DLD1 (cell line): ENCODE results near the gene ZNF22.

ENCODE experiments used
- in situ Hi-C: cut with HindIII; loops from 2 replicates; pipeline ENCODE4 v1.10.0; 2017; ENCODE audit warnings: low sequenced_read_pairs

Gene ZNF22

DNA sequence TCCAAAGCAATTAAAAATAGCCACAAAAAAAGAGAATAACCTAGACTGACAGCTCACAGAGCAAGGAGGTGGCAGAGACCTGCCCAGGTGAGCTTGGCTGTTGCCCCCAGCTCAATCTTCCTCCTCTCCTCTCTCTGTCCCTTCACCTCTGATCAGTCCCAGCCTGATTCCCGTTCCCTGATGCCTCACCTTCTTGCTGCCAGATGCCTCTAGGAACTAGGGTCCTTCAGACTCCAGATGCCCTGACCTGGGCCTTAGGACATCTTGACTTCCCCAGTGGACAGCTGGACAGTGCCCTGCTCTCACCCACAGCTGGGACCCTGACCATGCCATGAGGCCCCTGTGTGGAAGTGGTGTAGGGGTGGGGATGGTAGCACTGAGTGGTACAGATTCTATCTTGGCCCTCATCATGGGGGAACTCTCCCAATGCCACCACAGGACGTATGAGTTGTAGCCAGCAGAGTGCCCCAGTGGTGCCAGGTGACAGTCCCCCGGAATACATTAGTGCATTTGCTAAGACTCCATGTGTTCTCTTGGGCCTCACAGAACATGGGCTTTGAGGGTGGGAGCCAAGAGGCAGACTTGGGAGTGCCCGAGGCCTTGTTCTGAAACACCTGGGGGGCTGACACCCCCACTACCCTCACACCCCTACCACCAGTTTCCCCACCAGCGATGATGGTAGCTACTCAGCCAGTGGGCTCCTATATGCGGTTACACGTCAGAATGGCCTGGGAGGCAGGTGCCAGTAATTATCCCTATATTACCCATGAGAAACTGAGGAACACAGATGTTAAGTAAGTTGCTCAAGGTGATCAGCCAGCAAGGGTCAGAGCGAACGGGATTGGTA, 24.1 kb upstream of the ZNF22 start:
- in situ Hi-C loops, result no loop called here

DNA sequence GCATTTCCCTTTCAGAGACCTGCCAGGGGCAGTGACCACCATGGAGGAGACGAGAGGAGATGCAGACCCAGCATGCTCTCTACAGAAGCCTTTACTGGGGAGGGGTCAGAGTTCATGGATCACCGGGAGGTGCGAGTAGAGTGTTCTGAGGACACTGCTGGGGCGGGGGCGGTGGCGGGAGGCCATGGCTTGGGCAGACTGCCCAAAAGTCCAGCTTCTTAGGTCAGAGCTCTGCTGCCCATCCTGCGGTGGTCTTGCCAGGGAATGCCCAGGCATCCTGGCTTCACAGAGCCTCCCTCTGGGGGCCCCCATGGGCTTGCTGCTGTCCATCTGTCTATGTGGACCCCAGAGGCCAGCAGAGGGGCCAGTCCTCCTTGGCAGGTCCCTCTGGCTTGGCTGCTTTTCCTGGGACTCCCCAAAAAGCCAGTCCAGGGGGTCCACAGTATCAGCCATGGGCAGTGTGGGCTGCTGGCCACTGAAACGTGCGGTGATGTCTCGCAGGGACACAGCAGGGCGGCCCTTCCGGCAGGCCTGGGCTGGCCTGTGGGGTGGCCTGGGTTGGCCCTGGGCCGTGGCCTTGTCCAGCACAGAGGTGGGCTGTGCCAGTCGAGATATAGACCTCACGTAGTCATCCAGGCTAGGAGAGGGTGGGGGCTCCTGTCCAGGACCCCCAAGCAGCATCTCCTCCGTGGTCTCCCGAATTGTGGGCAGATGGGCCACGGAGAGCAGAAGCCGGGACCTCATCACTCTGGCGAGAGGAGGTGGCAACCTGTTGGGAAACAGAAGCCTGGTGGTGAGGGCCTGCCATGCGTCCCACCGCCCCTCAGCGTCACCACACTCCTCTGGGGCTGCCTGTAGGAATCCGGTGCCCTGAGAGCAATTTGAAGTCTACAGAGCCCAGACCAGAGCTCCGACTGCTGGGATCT, 23.2 kb upstream of the ZNF22 start:
- in situ Hi-C loops, result no loop called here

DNA sequence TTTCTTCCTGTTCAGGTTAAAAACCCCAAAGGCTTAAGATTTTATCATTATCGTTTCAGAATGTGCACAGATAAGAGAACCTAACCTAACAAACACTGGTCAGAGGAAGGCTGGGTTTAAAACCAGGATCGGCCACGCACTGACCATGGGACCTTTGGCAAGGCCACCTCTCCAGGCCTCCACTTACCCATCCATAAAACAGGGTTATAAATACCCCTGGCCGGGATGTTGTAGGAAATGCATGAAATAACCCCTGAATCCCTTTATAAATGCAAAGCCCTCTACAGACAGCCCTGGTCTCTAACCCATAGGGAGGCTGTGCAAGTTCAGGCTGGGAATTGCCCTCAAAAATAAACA, 22.5 kb upstream of the ZNF22 start:
- in situ Hi-C loops, result no loop called here

DNA sequence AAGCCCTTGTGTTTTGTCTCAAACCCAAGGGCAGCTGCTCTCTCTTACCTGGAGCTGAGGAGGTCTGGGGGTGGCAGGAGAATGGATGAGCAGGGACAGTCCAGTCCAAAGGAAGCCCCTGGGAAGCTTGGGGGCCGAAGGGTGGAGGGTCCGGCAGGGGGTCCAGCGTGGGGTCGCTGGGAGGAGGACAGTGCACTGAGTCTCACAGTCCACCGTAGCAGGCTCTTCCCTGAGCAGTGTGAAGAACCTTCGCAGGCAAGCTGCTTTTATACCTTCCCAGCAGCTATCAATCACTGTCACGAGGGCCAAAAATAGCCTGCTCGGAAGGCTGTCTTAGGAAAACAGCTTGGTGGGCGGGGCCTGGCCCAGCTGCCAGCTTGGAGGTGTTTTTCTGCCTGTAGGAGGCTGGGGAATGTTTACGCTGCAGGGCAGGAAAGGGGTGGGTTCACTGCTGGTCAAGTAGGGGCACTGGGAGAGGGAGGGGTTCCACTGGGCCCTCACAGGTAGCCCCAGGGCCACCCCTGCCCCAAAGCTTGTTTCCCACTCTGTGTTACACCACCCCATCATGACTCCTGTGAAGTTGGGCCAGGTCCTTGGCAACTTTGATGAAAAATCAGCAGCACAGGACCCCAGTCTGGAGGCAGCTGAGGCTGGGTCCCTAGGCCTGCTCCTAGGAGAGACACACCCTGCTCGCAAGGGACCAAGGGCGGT, 22.0 kb upstream of the ZNF22 start, which contains the start of gene DEPP1:
TSS of gene DEPP1 (minus strand) at position 240 of the 711 bp plus-strand sequence. CDS start 779 bp downstream, outside the sequence.
- in situ Hi-C loops, result no loop called here

DNA sequence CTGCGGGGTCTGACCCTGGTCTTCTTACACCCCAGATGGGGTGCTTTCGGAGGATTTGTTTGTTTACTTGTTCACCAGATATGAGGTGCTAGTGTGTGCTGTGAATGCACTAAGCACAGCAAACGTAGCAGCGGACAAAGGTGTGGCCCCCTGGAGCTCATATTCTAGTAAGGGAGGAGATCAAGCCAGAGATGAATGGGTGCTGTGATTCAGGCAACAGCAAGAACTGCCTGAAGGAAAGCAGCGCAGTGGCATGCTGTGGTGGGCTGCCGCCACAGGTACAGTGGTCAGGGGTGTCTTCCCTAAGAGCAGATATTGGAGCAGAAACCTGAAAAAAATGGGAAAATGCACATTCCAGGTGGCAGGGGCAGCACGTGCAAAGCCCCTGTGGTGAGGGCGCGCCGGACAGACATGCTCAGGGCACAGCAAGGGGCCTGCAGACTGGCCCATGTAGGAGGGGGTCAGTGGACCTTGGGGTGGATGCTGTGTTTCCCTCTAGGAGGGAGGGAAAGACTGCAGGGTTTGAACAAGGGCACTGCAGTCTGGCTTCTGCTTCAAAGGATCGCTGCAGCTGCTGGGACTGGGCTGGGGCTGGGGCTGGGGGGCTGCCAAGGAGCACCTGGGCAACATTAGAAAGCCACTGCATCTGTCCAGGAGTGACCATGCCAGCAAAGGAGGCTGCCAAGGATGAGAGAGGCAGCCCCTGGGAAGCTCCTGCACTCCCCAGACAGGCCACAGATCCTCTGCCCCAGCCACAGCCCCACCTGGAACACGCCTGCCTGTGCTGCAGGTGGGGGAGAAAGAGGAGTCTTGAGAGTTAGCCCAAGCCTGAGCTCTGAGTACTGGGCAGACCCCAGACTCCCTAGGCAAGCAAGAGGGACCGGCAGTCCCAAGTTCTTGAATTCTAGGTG, 21.2 kb upstream of the ZNF22 start:
- in situ Hi-C loops, result no loop called here

DNA sequence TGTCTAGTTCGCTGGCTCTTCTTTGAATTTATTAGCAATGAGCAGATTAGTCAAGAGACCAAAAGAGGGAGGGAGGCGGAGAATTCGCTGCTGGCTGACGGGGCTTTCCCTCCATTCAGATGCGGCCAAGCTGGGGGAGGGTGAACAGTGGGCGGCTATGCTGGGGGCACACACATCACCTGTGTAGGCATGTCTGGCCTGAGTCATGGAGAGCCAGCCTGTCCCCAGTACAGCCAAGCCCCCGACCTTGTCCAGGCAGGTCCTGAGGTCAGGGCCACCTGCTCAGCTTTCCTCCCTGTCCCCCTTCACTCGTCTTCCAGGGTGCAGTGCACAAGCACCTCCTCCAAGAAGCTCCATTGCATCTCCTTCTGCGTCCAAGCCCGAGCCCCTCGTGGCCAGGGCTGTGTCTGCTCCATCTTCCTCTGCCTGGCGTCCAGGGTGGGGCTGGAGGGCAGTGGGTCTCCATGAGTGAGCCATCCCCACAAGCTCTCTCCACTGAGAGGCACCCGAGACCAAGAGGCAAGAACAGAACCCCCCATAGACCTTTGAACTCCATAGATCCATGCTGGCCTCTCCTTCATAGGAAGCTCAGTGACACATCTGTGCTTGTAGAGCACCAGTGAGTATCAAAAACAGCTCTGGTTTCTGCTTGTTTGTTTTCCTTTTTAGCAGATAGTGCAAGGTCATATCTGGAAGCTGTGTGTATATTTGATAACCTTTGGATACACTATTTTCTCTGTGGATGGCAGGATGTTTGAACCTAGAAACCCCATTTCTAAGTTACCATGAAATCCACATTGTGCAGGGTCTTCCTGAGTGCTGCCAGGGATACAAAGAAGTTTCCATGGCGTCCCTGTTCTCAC, 20.2 kb upstream of the ZNF22 start:
- in situ Hi-C loops, result no loop called here

DNA sequence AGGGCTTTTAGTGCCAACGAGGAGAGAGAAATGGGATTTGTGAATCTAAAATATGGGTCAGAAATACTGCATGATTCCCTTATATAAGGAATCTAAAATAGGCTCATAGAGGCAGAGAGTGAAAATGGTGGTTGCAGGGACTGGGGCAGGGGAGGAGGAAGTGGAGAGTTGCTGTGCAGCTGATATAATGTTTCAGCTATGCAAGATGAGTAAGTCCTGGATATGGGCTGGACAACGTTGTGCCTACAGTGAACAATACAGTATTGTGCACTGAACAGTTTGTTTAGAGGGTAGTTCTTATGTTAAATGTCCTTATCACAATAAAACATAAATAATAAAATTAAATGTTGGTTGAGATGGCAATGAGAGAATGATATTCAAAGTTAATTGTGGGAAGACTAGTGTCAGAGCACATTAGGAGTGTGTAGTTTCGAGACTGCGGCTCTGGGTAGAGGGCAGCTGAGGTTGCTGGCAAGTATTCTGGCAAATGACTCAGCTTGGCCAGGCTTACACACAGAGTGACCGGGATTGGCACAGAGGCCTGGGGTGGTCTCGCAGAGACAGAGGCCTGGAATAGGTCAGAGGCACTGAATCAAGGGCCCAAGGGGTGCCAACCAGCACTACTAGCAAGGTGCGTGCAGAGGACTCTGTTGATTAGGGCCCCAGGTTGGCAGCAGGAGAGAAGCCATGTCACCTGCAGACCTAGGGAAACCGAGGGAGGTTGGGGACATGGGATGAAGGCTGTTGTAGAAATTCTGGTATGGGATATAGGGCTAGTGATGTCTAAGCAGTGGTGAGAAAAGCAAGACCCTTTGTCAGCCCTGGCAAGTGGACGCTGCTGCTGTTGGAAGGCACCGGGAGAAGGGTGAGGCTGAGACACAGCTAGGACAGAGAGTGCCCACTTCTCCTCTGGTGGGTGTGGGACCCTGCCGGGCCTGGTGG, 19.3 kb upstream of the ZNF22 start:
- in situ Hi-C loops, result no loop called here

DNA sequence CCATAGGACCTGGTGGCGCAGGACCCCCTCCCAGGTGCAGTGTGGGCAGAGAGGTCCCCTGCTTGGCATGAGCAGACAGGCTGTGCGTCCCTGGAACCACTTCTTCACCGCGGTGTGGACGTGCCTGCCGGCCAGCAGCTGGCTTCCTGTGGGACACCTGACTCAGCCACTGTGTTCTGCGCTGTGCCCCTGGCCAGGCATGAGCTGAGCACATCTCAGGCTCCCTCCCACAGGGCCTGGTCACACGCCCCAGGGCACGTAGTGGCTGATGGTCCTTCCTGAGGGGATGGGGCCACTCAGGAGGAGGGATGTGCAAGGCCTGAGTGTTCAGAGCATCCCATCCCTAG, 18.6 kb upstream of the ZNF22 start:
- in situ Hi-C loops, result no loop called here

DNA sequence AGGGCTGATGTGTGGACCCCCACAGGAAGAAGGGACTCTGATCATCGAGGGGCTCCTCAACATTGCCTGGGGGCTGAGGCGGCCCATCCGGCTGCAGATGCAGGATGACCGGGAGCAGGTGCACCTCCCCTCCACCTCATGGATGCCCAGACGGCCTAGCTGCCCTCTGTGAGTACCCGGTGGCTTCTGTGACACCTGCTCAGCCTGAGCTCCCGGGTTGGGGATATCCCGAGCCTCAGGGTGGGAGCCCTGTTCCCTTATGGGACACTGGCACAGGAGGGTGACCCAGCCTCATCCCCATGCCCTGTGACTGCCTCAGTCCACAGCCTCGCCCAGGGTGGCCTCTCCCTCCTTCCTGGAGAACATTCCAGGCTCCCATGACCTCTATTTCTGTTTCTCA, 18.2 kb upstream of the ZNF22 start:
- in situ Hi-C loops, result no loop called here

DNA sequence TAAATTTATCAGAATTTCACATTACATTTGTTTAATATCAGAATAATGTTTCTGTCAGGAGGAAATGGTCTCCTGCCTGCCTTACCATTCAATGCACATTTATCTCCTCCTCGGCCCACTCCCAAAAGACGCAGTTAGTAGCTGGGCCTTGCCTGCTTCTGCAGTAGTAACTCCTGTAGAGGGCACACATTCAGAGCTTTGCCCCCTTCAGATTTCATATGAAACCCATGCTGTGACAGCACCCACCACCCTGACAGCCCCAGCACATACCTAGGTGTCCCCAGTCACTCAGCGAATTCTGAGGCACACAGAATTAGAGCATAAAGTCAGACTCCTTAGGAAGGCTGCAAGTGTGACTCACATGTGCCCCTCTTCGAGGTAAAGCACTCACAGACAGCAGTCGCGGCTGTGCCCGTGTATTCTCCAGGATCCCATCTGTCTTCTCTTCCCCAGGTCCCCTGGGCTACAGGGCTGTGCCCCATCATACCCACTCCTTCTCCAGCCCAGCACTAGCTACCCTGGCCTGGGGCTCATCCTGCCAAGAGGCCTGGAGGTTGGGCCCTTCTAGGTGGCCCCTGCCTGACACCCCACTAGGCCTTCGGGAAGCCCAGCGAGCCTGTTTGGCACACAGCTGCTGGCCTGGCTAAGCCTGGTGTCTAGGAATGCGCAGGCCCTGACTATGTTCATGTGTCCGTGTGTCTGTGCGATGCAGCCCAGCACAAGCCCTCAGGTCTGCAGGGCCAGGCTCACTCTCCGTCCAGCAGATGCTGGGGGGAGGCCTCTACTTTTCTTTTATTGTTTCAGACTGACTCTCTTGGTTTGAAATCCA, 17.4 kb upstream of the ZNF22 start:
- in situ Hi-C loops, result no loop called here

DNA sequence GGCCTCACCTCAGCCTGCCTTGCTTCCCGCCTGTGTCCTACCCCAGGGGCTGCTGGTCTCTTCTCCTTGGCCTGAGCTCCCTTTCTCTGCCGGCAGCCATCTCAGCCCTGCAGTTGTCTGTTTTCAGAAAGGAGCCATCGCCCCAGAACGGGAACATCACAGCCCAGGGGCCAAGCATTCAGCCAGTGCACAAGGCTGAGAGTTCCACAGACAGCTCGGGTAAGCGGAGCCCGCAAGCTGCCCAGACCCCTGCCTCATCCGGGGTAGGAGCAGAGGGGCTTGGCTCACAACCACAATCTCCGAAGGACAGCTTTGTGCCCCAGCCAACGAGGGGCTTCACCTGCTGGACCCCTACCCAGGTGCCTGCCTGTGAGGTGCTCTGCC, 16.8 kb upstream of the ZNF22 start:
- in situ Hi-C loops, result no loop called here

DNA sequence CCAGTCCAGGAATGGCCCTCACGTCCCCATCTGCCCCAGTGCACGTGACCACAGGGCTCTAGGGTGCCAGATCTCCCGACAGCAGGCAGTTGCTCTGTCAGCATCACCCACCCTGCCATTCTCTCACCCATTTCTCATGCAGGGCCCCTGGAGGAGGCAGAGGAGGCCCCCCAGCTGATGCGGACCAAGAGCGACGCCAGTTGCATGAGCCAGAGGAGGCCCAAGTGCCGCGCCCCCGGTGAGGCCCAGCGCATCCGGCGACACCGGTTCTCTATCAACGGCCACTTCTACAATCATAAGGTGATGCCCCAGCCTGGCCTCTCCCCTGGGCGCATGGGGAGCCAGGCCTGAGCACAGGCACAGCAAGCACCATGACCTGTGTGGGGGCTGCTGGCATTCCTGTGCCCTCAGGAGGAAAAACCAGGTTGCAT, 16.0 kb upstream of the ZNF22 start:
- in situ Hi-C loops, result no loop called here

DNA sequence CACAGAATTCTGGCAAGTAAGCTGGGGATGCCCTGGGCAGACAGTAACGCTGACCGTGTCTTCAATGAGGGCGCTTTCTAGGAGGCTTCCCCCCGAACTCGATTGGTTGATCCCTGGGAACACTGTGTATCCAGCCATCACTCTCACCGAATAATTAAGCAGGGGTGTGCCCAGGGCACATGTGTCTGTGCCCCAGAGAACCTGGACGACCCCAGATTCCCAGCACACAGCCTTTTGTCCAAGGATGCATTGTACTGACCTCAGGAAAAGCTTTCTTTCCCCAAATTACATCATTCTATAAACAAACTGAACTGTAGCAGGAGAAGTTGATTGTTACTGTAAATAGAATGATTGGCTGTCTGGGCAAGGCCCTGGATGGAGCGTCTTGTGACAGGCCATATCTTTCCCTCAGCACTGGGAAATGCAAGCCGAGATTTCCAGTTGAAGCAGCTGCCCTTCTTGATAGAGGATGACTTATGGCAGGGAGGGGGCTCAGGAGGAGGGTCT, 15.5 kb upstream of the ZNF22 start:
- in situ Hi-C loops, result no loop called here

DNA sequence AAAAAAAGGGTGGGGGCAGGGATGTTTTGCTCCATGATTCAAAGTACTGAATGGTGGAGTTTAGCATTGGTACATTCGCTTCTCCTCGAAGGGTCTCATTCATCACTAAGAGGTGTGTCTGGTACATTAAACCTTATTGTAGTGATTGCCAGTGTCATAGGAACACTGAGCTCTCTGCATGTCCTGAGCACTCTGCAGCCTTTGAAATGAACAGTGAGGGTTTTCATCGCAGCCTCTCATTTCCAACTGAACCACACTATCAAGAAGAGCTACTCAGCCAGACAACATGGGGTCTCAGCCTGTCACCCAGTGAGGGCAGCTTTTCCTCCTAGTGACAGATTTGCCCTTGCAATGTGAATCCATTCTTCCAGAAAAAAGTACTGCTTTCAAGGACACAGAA, 14.5 kb upstream of the ZNF22 start:
- in situ Hi-C loops, result no loop called here

DNA sequence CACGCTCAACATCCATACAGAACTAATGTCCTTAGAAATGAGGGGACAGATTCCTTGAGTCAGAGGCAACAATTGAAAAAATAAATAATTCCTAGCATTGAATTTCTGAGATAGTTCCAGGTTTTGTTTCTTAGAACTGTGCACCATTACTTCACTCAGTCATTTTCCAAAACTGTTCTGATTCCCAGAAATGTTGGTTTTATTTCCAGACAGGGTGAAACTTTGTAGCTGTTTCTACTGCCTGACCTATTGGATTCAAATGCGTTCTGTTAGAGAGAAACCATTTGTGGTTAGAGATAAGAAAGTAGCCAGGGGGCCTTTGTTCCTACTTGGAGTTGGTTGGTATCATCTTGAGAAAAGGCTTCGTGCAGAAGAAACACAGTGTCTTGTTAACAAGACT, 14.1 kb upstream of the ZNF22 start:
- in situ Hi-C loops, result no loop called here

DNA sequence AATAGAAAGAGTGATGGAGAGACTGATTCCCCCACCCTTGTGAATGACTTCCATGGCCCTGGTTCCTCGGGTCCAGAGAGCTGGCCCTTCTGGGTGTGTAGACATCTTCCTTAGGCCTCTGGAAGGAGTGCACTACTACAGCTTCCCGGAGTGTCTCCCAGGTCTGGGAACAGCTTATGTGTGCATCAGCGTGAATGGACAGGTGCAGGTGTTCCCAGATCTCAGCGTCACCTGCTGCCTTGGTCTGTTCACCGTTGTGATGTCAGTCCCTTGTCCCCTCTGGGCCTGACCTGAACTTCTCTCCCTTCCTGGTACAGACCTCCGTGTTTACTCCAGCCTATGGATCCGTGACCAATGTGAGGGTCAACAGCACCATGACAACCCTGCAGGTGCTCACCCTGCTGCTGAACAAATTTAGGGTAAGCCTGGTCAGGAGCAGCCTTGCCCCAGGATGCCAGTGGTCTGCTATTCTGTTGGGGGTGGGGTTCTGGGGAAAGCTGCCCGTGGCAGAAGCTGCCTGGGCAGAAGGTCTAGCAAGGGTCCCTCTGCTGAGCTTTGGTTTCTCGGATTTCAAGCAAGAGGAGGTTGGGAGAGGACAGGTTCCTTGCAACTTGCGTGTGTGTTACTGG, 11.7 kb upstream of the ZNF22 start:
- in situ Hi-C loops, result no loop called here
